ENCODE measurements around the gene BSND. TPM values are rescaled to one million over a fixed set of nuclear protein-coding genes. Genes with fewer than 3 reads are reported as not detected.

The BSND gene
- total and polyA plus RNA-seq, 4 donors, result 0.02 TPM; not detected in 3

GRCh38 chr1:54985556-54985955 is 13.2 kb upstream of the BSND start:
- no peak overlapping the region for H3K9ac ChIP-seq (ENCODE audit: insufficient read depth in 1 of 2, low read length in 2 of 2)
- no peaks in the 10 kb centered on the region for H3K4me1 ChIP-seq (ENCODE audit: control insufficient read depth in 5 of 5, insufficient read depth in 5 of 5, low read length in 5 of 5)
- DNase-seq, result no peak
- peaks cover 0 to 24% (median 18%) of the 10 kb centered on the region in 3 donors for H3K27me3 ChIP-seq (ENCODE audit: control insufficient read depth in 3 of 3, insufficient read depth in 3 of 3, low read length in 2 of 3)
- 89 to 94% methylated on average over 5 of the region's 5 CpGs for WGBS, 2 donors
- H3K27ac ChIP-seq (ENCODE audit: low read depth in 1 of 2, low read length in 1 of 2), result no peak overlapping the region
- H3K9me3 ChIP-seq (ENCODE audit: control insufficient read depth in 4 of 4, insufficient read depth in 3 of 4, low read length in 3 of 4), result no peaks in the 10 kb centered on the region
- no peak overlapping the region for H3K4me3 ChIP-seq
- no peak for ATAC-seq (ENCODE audit: insufficient read depth, low FRiP score)
- TF ChIP-seq CTCF (IDR thresholded peaks at IDR 0.05; ENCODE audit: control extremely low read depth, extremely low read depth), result no peak
- H3K36me3 ChIP-seq (ENCODE audit: control insufficient read depth in 4 of 4, insufficient read depth in 4 of 4, low read length in 4 of 4), result no peaks in the 10 kb centered on the region

GRCh38 chr1:54986025-54986424 is 12.7 kb upstream of the BSND start:
- no peaks in the 10 kb centered on the region for H3K9me3 ChIP-seq (ENCODE audit: control insufficient read depth in 4 of 4, insufficient read depth in 3 of 4, low read length in 3 of 4)
- H3K4me1 ChIP-seq (ENCODE audit: control insufficient read depth in 5 of 5, insufficient read depth in 5 of 5, low read length in 5 of 5), result no peaks in the 10 kb centered on the region
- WGBS, 2 donors, result 86 to 89% methylated on average over 15 of the region's 15 CpGs
- no peak for TF ChIP-seq CTCF (IDR thresholded peaks at IDR 0.05; ENCODE audit: control extremely low read depth, extremely low read depth)
- no peaks in the 10 kb centered on the region for H3K36me3 ChIP-seq (ENCODE audit: control insufficient read depth in 4 of 4, insufficient read depth in 4 of 4, low read length in 4 of 4)
- DNase-seq, result no peak
- H3K4me3 ChIP-seq, result no peak overlapping the region
- no peak for ATAC-seq (ENCODE audit: insufficient read depth, low FRiP score)
- H3K27me3 ChIP-seq (ENCODE audit: control insufficient read depth in 3 of 3, insufficient read depth in 3 of 3, low read length in 2 of 3), result peaks cover 0 to 22% (median 15%) of the 10 kb centered on the region in 3 donors
- no peak overlapping the region for H3K9ac ChIP-seq (ENCODE audit: insufficient read depth in 1 of 2, low read length in 2 of 2)
- H3K27ac ChIP-seq (ENCODE audit: low read depth in 1 of 2, low read length in 1 of 2), result no peak overlapping the region

GRCh38 chr1:54986533-54986932 is 12.2 kb upstream of the BSND start:
- Histone ChIP-seq H3K27me3 (ENCODE audit: control insufficient read depth in 3 of 3, insufficient read depth in 3 of 3, low read length in 2 of 3) (peaks cover 0 to 17% (median 12%) of the 10 kb centered on the region in 3 donors), H3K36me3 (ENCODE audit: control insufficient read depth in 4 of 4, insufficient read depth in 4 of 4, low read length in 4 of 4) (no peaks in the 10 kb centered on the region), H3K4me1 (ENCODE audit: control insufficient read depth in 5 of 5, insufficient read depth in 5 of 5, low read length in 5 of 5) (no peaks in the 10 kb centered on the region), H3K27ac (ENCODE audit: low read depth in 1 of 2, low read length in 1 of 2) (no peak overlapping the region), H3K9ac (ENCODE audit: insufficient read depth in 1 of 2, low read length in 2 of 2) (no peak overlapping the region), H3K9me3 (ENCODE audit: control insufficient read depth in 4 of 4, insufficient read depth in 3 of 4, low read length in 3 of 4) (no peaks in the 10 kb centered on the region), H3K4me3 (no peak overlapping the region)
- WGBS, 2 donors, result 93 to 96% methylated on average over 3 of the region's 3 CpGs
- TF ChIP-seq CTCF (IDR thresholded peaks at IDR 0.05; ENCODE audit: control extremely low read depth, extremely low read depth), result no peak
- ATAC-seq (ENCODE audit: insufficient read depth, low FRiP score), result no peak
- no peak for DNase-seq

GRCh38 chr1:54987427-54987826 is 11.3 kb upstream of the BSND start:
- Histone ChIP-seq H3K4me1 (ENCODE audit: control insufficient read depth in 5 of 5, insufficient read depth in 5 of 5, low read length in 5 of 5) (no peaks in the 10 kb centered on the region), H3K27me3 (ENCODE audit: control insufficient read depth in 3 of 3, insufficient read depth in 3 of 3, low read length in 2 of 3) (peaks cover 0 to 9% (median 3%) of the 10 kb centered on the region in 3 donors), H3K9me3 (ENCODE audit: control insufficient read depth in 4 of 4, insufficient read depth in 3 of 4, low read length in 3 of 4) (no peaks in the 10 kb centered on the region), H3K36me3 (ENCODE audit: control insufficient read depth in 4 of 4, insufficient read depth in 4 of 4, low read length in 4 of 4) (no peaks in the 10 kb centered on the region), H3K9ac (ENCODE audit: insufficient read depth in 1 of 2, low read length in 2 of 2) (no peak overlapping the region), H3K4me3 (no peak overlapping the region), H3K27ac (ENCODE audit: low read depth in 1 of 2, low read length in 1 of 2) (no peak overlapping the region)
- WGBS, 2 donors, result 66 to 82% methylated on average over 2 of the region's 2 CpGs
- DNase-seq (no peak), ATAC-seq (ENCODE audit: insufficient read depth, low FRiP score) (no peak)
- no peak for TF ChIP-seq CTCF (IDR thresholded peaks at IDR 0.05; ENCODE audit: control extremely low read depth, extremely low read depth)
